PFSK-1 (cell line): ENCODE data around the gene IL1RAPL2.

ENCODE experiments used
- FOXP2 ChIP-seq: optimal IDR thresholded peaks from 2 replicates; pipeline ENCODE3; 2011; ENCODE audit warnings: borderline replicate concordance, control low read depth, inconsistent platforms; ENCODE audit not compliant: insufficient read depth; ENCODE audit errors: extremely low read length, extremely low read depth
- POLR2AphosphoS5 ChIP-seq: IDR thresholded peaks from 2 replicates; pipeline ENCODE4 v1.6.1; 2012; ENCODE audit warnings: low read depth, mild to moderate bottlenecking, control low read depth, low read length, moderate library complexity
- SIN3A ChIP-seq: IDR thresholded peaks from 2 replicates; pipeline ENCODE4 v1.6.1; 2012; ENCODE audit warnings: mild to moderate bottlenecking, low read length, moderate library complexity, borderline replicate concordance; ENCODE audit not compliant: insufficient read depth
- TAF1 ChIP-seq: IDR thresholded peaks from 2 replicates; pipeline ENCODE4 v1.6.1; 2012; ENCODE audit warnings: low read length, control low read depth, borderline replicate concordance; ENCODE audit not compliant: insufficient read depth
- TF ChIP-seq, protein P1 (sequence below), 2 experiments: IDR thresholded peaks; 2 replicates each; pipeline versions ENCODE4 v1.6.1 to v1.8.0; 2011 to 2012; ENCODE audit warnings: low read depth in 2 of 2, low read length in 2 of 2, control low read depth in 1 of 2, inconsistent platforms in 1 of 2, mild to moderate bottlenecking in 1 of 2, moderate library complexity in 1 of 2; ENCODE audit not compliant: insufficient read depth in 1 of 2

DNA sequence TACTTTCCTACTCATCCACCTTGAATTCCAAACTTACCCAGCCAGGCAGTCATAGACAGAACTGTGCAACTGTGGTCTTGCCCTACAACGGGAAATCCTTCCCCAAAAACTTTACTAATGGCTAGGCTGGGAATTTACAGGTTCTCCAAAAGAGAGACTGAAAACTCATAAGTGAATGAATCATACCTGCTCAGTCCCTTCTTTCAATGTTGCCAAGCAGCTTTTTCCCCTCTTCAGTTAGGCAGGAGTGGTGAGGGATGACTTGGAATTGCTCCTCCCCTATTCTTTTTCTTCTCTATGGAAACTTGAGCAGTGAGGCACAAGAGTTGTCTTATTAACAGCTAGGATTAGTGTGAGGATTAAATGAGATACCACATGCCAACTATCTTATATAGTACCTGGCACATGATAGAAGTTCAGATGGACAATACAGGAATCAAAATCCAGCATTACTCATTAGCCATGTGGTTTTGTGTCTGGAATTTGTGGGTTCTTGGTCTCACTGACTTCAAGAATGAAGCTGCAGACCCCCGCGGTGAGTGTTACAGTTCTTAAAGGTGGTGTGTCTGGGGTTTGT lies 548.6 kb downstream of the IL1RAPL2 start:
- TF ChIP-seq, protein P1, sequence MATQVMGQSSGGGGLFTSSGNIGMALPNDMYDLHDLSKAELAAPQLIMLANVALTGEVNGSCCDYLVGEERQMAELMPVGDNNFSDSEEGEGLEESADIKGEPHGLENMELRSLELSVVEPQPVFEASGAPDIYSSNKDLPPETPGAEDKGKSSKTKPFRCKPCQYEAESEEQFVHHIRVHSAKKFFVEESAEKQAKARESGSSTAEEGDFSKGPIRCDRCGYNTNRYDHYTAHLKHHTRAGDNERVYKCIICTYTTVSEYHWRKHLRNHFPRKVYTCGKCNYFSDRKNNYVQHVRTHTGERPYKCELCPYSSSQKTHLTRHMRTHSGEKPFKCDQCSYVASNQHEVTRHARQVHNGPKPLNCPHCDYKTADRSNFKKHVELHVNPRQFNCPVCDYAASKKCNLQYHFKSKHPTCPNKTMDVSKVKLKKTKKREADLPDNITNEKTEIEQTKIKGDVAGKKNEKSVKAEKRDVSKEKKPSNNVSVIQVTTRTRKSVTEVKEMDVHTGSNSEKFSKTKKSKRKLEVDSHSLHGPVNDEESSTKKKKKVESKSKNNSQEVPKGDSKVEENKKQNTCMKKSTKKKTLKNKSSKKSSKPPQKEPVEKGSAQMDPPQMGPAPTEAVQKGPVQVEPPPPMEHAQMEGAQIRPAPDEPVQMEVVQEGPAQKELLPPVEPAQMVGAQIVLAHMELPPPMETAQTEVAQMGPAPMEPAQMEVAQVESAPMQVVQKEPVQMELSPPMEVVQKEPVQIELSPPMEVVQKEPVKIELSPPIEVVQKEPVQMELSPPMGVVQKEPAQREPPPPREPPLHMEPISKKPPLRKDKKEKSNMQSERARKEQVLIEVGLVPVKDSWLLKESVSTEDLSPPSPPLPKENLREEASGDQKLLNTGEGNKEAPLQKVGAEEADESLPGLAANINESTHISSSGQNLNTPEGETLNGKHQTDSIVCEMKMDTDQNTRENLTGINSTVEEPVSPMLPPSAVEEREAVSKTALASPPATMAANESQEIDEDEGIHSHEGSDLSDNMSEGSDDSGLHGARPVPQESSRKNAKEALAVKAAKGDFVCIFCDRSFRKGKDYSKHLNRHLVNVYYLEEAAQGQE (IDR thresholded peaks at IDR 0.05; ENCODE audit: insufficient read depth in 1 of 2, low read depth in 2 of 2, low read length in 2 of 2) = no peak
- TF ChIP-seq POLR2AphosphoS5 = no peak
- TF ChIP-seq SIN3A = no peak
- no peak for TF ChIP-seq FOXP2
- TF ChIP-seq TAF1 = no peak
